Measurements from ENCODE around the gene HES1. TPM values are rescaled to one million over a fixed set of nuclear protein-coding genes. Genes with fewer than 3 reads are reported as not detected.
A peak's percentile ranks its signal among the peaks of the same experiment; 100 is the strongest.

Gene HES1
- total and polyA plus RNA-seq, 9 of the 15 experiments (the other 6 are each of a cell fraction or from before 2014, with no cell fraction given): 3.4 to 37.0 (median 19.3) TPM

- TF ChIP-seq SPI1 (IDR thresholded peaks at IDR 0.05; ENCODE audit: borderline replicate concordance, low read depth, low read length) (no peak), NONO (IDR thresholded peaks at IDR 0.05; ENCODE audit: low read depth in 2 of 2, low read length in 1 of 2) (0 out of 4 replicates have a peak, but pooled peaks have one; percentile 27 to 34), MECOM (CRISPR knock-in tag; IDR thresholded peaks at IDR 0.05) (no peak), LEF1 (IDR thresholded peaks at IDR 0.05) (no peak), ZNF586 (CRISPR knock-in tag; conservative IDR thresholded peaks at IDR 0.05) (no peak), SOX6 (IDR thresholded peaks at IDR 0.05) (peak; percentile 15; the same call in 1 of the 2 replicates), ZNF277 (CRISPR knock-in tag; IDR thresholded peaks at IDR 0.05; ENCODE audit: borderline replicate concordance) (no peak), FOXK2 (conservative IDR thresholded peaks at IDR 0.05 in 1 of 2, IDR thresholded peaks at IDR 0.05 in 1 of 2; ENCODE audit: low read depth in 2 of 2) (no peak), SRSF9 (IDR thresholded peaks at IDR 0.05; ENCODE audit: borderline replicate concordance, low read depth, low read length) (no peak), ZBTB7A (IDR thresholded peaks at IDR 0.05; ENCODE audit: borderline replicate concordance, control insufficient read depth, low read depth, low read length) (peak; percentile 54; the same call in 1 of the 2 replicates), ARID1B (IDR thresholded peaks at IDR 0.05) (no peak), NFIC (IDR thresholded peaks at IDR 0.05) (no peak), TCFL5 (CRISPR knock-in tag; conservative IDR thresholded peaks at IDR 0.05) (no peak), ZC3H11A (IDR thresholded peaks at IDR 0.05; ENCODE audit: low read depth, low read length) (no peak), ZFX (CRISPR knock-in tag; IDR thresholded peaks at IDR 0.05) (peak; percentile 67), ZNF561 (CRISPR knock-in tag; conservative IDR thresholded peaks at IDR 0.05) (no peak), ZNF717 (CRISPR knock-in tag; IDR thresholded peaks at IDR 0.05) (no peak), RBBP5 (IDR thresholded peaks at IDR 0.05; ENCODE audit: borderline replicate concordance, insufficient read depth, low read length, poor library complexity, severe bottlenecking) (no peak), NFATC3 (IDR thresholded peaks at IDR 0.05) (no peak), SNIP1 (IDR thresholded peaks at IDR 0.05; ENCODE audit: low read depth) (no peak), ZFPM2 (CRISPR knock-in tag; IDR thresholded peaks at IDR 0.05) (no peak), ZNF696 (CRISPR knock-in tag; conservative IDR thresholded peaks at IDR 0.05) (no peak), FOXA1 (IDR thresholded peaks at IDR 0.05; ENCODE audit: borderline replicate concordance) (no peak), HMG20A (CRISPR knock-in tag; conservative IDR thresholded peaks at IDR 0.05) (no peak), ZNF707 (CRISPR knock-in tag; conservative IDR thresholded peaks at IDR 0.05) (no peak)
- TF ChIP-seq, protein P1, sequence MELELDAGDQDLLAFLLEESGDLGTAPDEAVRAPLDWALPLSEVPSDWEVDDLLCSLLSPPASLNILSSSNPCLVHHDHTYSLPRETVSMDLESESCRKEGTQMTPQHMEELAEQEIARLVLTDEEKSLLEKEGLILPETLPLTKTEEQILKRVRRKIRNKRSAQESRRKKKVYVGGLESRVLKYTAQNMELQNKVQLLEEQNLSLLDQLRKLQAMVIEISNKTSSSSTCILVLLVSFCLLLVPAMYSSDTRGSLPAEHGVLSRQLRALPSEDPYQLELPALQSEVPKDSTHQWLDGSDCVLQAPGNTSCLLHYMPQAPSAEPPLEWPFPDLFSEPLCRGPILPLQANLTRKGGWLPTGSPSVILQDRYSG (tag; conservative IDR thresholded peaks at IDR 0.05; ENCODE audit: low read depth): no peak
- TF ChIP-seq, protein P2, sequence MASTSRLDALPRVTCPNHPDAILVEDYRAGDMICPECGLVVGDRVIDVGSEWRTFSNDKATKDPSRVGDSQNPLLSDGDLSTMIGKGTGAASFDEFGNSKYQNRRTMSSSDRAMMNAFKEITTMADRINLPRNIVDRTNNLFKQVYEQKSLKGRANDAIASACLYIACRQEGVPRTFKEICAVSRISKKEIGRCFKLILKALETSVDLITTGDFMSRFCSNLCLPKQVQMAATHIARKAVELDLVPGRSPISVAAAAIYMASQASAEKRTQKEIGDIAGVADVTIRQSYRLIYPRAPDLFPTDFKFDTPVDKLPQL (IDR thresholded peaks at IDR 0.05; ENCODE audit: extremely low read depth, insufficient read length): no peak
These were observed 1.7 kb upstream of the HES1 start (continued) for GRCh38 chr3:194134231-194134756.
